Adrenal gland (tissue), 5 donors: Measurements from ENCODE around the gene CIDEC.

Experiments used
- CTCF ChIP-seq, 6 experiments: fragments of 450-650 bp in 4 of 6; fragments of 200-600 bp in 2 of 6; sonication (generic) in 1 of 6; IDR thresholded peaks; 1 replicate in 5 of 6; 2 replicates in 1 of 6; pipeline versions ENCODE4 v1.5.1 to v1.8.0; 2016 to 2021; ENCODE audit warnings: antibody characterized with exemption in 6 of 6, mild to moderate bottlenecking in 2 of 6, moderate library complexity in 1 of 6
- POLR2A ChIP-seq, 2 donors: fragments of 450-650 bp; IDR thresholded peaks; one replicate each; pipeline ENCODE4 v1.6.1; 2017; ENCODE audit warnings: antibody characterized with exemption in 2 of 2, mild to moderate bottlenecking in 2 of 2, moderate library complexity in 1 of 2
- donor health status: DM: no; HTN: no; CAD: no.

GRCh38 chr3:9903904-9904303 is 23.9 kb upstream of the CIDEC start:
- no peak for TF ChIP-seq CTCF (IDR thresholded peaks at IDR 0.05)
- TF ChIP-seq POLR2A (IDR thresholded peaks at IDR 0.05): no peak
